Fibroblast of the aortic adventitia (primary cell): Measurements from ENCODE around the gene WDR64. TPM values are rescaled to one million over a fixed set of nuclear protein-coding genes. Genes with fewer than 3 reads are reported as not detected.
"Not testable (repeated sequence)": the region's sequence is repeated elsewhere in the genome, so short reads cannot be mapped to it uniquely, and the experiment has no call there.

Source experiments
- DNase-seq: peaks from one replicate; pipeline ENCODE4 v3.0.0-alpha.2; 2010; ENCODE audit warnings: low read depth
- H3K4me3 ChIP-seq: 2 replicates; pipeline ENCODE4 v1.5.1; 2011; ENCODE audit warnings: low read depth, mild to moderate bottlenecking, control low read depth, low read length, moderate library complexity
- total RNA-seq: library from RNA; depleted of rRNA; stranded (reverse); fragments of >200 nt; gene quantifications from 2 replicates; pipeline ENCODE4 v1.2.3, GENCODE V29; 2012; ENCODE audit warnings: low replicate concordance
- TF ChIP-seq, protein P1 (sequence below): IDR thresholded peaks from 2 replicates; pipeline ENCODE4 v1.5.1; 2011; ENCODE audit warnings: mild to moderate bottlenecking, low read length, control low read depth, inconsistent platforms; ENCODE audit not compliant: insufficient read depth

WDR64 gene
- total RNA-seq, 1 donor = not detected

DNA sequence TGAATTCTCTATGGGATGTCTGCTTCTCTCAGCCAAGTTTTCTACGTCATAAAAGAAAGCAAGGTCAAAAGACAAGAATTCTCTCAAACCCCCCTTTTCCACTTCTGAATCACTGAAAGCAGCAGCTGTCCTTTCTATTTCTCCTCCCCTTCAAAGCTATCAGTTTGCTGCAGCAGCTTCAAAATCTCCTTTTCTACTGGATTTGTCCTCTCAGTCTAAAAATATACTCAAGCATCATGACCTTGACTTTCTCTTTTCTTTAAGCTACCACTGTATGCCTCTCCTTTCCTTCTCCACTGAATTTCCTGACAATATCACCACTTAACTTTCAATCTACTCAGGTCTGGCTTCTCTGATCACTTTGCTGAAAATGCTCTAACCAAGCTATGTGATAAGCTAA is 1.9 kb downstream of the WDR64 start:
- DNase-seq = no peak
- TF ChIP-seq, protein P1, sequence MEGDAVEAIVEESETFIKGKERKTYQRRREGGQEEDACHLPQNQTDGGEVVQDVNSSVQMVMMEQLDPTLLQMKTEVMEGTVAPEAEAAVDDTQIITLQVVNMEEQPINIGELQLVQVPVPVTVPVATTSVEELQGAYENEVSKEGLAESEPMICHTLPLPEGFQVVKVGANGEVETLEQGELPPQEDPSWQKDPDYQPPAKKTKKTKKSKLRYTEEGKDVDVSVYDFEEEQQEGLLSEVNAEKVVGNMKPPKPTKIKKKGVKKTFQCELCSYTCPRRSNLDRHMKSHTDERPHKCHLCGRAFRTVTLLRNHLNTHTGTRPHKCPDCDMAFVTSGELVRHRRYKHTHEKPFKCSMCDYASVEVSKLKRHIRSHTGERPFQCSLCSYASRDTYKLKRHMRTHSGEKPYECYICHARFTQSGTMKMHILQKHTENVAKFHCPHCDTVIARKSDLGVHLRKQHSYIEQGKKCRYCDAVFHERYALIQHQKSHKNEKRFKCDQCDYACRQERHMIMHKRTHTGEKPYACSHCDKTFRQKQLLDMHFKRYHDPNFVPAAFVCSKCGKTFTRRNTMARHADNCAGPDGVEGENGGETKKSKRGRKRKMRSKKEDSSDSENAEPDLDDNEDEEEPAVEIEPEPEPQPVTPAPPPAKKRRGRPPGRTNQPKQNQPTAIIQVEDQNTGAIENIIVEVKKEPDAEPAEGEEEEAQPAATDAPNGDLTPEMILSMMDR = no peak
- H3K4me3 ChIP-seq = no peak overlapping the region

DNA sequence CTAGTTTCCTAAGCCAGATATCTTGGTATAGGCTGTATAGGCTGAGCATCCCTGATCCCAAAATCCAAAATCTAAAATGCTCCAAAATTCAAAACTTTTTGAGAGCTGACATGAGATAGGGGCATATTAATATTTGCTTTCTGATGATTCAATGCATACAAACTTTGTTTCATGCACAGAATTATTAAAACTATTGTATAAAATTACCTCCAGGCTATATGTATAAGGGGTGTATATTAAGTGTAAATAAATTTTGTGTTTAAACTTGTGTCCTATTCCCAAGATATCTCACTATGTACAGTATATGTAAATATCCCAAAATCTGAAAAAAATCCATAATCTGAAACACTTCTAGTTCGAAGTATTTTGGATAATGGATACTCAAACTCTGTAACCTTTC is 2.6 kb downstream of the WDR64 start:
- no peak overlapping the region for H3K4me3 ChIP-seq
- no peak for DNase-seq
- TF ChIP-seq, protein P1 = no peak

DNA sequence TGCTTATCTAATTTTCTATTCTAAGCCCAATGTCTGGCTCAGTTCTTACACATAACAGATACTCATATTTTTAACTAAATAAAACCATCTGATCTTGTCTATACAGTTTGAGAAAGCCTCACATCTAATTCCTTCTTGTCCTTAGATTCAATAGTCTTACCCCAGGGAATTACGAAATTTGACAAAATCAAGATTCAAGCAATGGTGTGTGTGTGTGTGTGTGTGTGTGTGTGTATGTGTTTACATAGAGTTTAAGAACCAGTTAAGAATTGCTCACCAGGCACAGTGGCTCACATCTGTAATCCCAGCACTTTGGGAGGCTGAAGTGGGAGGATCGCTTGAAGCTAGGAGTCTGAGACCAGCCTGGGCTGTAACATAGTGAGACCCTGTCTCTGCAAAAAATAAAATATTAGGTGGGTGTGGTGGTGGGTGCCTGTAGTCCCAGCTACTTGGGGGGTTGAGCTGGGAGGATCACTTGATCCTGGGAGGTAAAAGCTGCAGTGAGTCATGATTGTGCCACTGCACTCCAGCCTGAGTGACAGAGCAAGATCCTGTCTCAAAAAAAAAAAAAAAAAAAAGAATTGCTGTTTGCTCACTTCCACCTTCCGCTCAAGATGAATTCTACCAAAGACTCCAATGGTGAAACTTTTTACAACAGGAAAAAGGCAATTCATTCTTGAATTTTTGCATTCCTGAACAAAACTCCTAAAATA is 6.2 kb downstream of the WDR64 start:
- DNase-seq = no peak
- TF ChIP-seq, protein P1 = no peak
- no peak overlapping the region for H3K4me3 ChIP-seq

DNA sequence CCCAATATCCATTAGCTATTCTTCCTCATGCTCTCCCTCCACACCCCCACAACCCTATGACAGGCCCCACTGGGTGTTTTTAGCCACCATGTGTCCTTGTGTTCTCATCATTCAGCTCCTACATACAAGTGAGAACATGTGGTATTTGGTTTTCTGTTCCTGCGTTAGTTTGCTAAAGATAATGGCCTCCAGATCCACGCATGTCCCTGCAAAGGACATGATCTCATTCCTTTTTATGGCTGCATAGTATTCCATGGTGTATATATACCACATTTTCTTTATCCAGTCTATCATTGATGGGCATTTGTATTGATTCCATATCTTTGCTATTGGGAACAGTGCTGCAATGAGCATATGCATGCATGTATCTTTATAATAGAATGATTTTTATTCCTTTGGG is 6.9 kb downstream of the WDR64 start:
- H3K4me3 ChIP-seq, DNase-seq: not testable (repeated sequence)

DNA sequence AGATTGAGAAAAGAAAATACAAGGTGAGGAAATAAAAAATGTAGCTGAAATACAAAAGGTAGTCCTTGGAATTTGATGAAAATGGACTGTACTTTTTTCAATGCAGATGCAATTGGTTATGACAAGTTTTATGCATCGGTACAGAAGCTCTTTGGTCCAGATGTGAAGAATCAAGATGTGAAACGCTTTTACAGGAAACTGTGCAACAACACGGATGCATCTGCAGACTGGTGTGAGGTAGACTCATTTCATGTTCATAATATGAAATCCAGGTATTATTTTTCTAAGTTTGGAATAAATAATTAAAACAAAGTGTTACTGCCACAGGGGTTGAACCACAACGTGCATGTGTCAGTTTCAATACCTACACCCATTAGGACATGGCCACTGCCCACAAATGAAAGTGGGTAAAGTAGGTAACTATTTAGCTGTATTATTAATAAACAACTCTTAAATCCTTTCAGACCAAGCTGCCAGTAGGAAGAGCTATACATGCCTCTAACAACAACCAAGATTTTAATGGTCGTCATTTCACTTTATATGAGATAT is 8.4 kb downstream of the WDR64 start:
- no peak for DNase-seq
- H3K4me3 ChIP-seq = no peak overlapping the region
- TF ChIP-seq, protein P1 = no peak

DNA sequence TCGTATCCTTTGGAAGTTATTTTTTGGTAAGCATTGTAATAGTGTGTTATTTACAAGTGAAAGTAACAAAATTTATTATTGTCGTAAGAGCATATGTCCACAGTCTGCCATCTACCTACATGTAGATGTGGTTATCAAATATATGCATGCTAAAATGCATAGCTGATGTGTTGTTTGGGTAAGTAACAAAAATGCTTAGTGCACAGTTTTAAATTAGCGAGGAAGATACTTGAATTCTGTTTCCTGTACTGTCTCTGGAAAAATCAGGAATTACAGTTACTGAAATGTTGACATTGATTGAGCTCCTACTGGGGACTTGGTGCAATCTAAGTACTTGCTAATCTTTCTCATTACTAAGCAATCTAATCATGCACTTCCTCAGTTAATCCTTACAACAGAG is 14.3 kb downstream of the WDR64 start:
- DNase-seq = no peak
- TF ChIP-seq, protein P1 = no peak
- no peak overlapping the region for H3K4me3 ChIP-seq

DNA sequence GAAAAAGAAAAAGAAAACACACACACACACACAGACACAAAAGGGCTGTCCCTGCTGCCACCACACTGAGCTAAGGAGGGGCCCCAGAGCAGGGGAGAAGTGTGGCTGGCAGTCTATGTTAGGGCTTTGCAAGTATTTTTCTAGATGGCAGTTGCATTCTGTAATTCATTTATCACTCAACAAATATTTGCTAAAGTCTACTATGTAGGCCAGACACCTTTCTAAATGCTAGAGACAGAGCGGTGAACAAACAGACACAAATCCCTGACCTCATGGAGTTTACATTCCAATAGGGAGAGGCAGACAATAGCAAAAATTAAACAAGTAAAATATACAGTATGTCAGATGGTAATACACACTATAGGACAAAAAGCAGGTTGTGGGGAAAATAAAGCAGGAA is 20.2 kb downstream of the WDR64 start:
- TF ChIP-seq, protein P1 = no peak

More for the DNA sequence above, 20.2 kb downstream of the WDR64 start:
- no peak for DNase-seq
- no peak overlapping the region for H3K4me3 ChIP-seq
